ENCODE results near the gene MAMDC4.

- TF ChIP-seq SRSF4 (IDR thresholded peaks at IDR 0.05; ENCODE audit: low read depth, low read length, poor library complexity, severe bottlenecking) = no peak
- no peak for TF ChIP-seq PLSCR1 (CRISPR knock-in tag; IDR thresholded peaks at IDR 0.05; ENCODE audit: borderline replicate concordance)
- no peak for TF ChIP-seq POLR2A (IDR thresholded peaks at IDR 0.05; ENCODE audit: insufficient read depth in 1 of 2, low read depth in 2 of 2, low read length in 2 of 2)
- no peak for TF ChIP-seq ARID2 (CRISPR knock-in tag; IDR thresholded peaks at IDR 0.05; ENCODE audit: borderline replicate concordance)
- no peak for TF ChIP-seq CTCF (CRISPR knock-in tag; IDR thresholded peaks at IDR 0.05)
- no peak for TF ChIP-seq ADNP (CRISPR knock-in tag; IDR thresholded peaks at IDR 0.05)
- TF ChIP-seq TCF7L2 (IDR thresholded peaks at IDR 0.05; ENCODE audit: low read depth, low read length) = no peak
- TF ChIP-seq EZH2 (conservative IDR thresholded peaks at IDR 0.05; ENCODE audit: low read depth, low read length) = no peak
- no peak for TF ChIP-seq HMG20B (CRISPR knock-in tag; conservative IDR thresholded peaks at IDR 0.05)
- no peak for TF ChIP-seq ARHGAP35 (CRISPR knock-in tag; IDR thresholded peaks at IDR 0.05; ENCODE audit: borderline replicate concordance)
- TF ChIP-seq TGIF2 (CRISPR knock-in tag; IDR thresholded peaks at IDR 0.05) = no peak
- no peak for TF ChIP-seq ZNF280B (CRISPR knock-in tag; IDR thresholded peaks at IDR 0.05; ENCODE audit: borderline replicate concordance)
- TF ChIP-seq ATF1 (CRISPR knock-in tag; IDR thresholded peaks at IDR 0.05) = no peak
Observed at GRCh38 chr9:136862849-136863622, 10.9 kb downstream of the MAMDC4 start.
